Fibroblast of lung (primary cell): Measurements from ENCODE around the gene CAMKMT. TPM values are rescaled to one million over a fixed set of nuclear protein-coding genes. Genes with fewer than 3 reads are reported as not detected.
"Not testable (repeated sequence)": the region's sequence is repeated elsewhere in the genome, so short reads cannot be mapped to it uniquely, and the experiment has no call there.

Experiments used
- DNase-seq, 2 donors: peaks; one replicate each; pipeline versions ENCODE4 v3.0.0 to v3.0.0-alpha.2; 2010; ENCODE audit warnings: low read depth in 2 of 2
- H2AFZ ChIP-seq: 2 replicates; pipeline ENCODE4 v1.5.1; 2012; ENCODE audit warnings: low read length, control low read depth, inconsistent platforms
- H3K27ac ChIP-seq: 2 replicates; pipeline ENCODE4 v1.5.1; 2011; ENCODE audit warnings: low read length, control low read depth; ENCODE audit not compliant: insufficient read depth
- H3K27me3 ChIP-seq: 2 replicates; pipeline ENCODE4 v1.5.1; 2011; ENCODE audit warnings: mild to moderate bottlenecking, low read length; ENCODE audit not compliant: control insufficient read depth, insufficient read depth
- H3K36me3 ChIP-seq: 2 replicates; pipeline ENCODE4 v1.5.1; 2011; ENCODE audit warnings: low read length; ENCODE audit not compliant: control insufficient read depth, insufficient read depth
- H3K4me1 ChIP-seq: 2 replicates; pipeline ENCODE4 v1.5.1; 2011; ENCODE audit warnings: low read length; ENCODE audit not compliant: control insufficient read depth, insufficient read depth; ENCODE audit errors: extremely low read depth
- H3K4me2 ChIP-seq: 2 replicates; pipeline ENCODE4 v1.5.1; 2011; ENCODE audit warnings: low read length, control low read depth; ENCODE audit not compliant: insufficient read depth; ENCODE audit errors: extremely low read depth
- H3K4me3 ChIP-seq, 4 experiments: fragments of 200-600 bp in 1 of 4; sonication (generic) in 1 of 4; replicated peaks in 1 of 4; 2 replicates each; pipeline ENCODE4 v1.5.1; 2011 to 2016; ENCODE audit warnings: low read length in 4 of 4, low read depth in 3 of 4, mild to moderate bottlenecking in 3 of 4, control low read depth in 2 of 4, inconsistent platforms in 1 of 4, mixed read lengths in 1 of 4; ENCODE audit not compliant: insufficient read depth in 1 of 4; ENCODE audit errors: control extremely low read depth in 1 of 4
- H3K79me2 ChIP-seq: 2 replicates; pipeline ENCODE4 v1.5.1; 2012; ENCODE audit warnings: mild to moderate bottlenecking, low read length, inconsistent platforms; ENCODE audit not compliant: control insufficient read depth, insufficient read depth
- H3K9ac ChIP-seq: 2 replicates; pipeline ENCODE4 v1.5.1; 2011; ENCODE audit warnings: mild to moderate bottlenecking, low read length, control low read depth; ENCODE audit not compliant: insufficient read depth
- H3K9me3 ChIP-seq: 2 replicates; pipeline ENCODE4 v1.5.1; 2012; ENCODE audit warnings: low read depth, low read length; ENCODE audit not compliant: control insufficient read depth, insufficient read depth
- H4K20me1 ChIP-seq: 2 replicates; pipeline ENCODE4 v1.5.1; 2011; ENCODE audit warnings: low read length; ENCODE audit not compliant: control insufficient read depth, insufficient read depth; ENCODE audit errors: extremely low read depth
- EZH2 ChIP-seq: IDR thresholded peaks from 2 replicates; pipeline ENCODE4 v1.5.1; 2012; ENCODE audit warnings: low read length, control low read depth, mild to moderate bottlenecking; ENCODE audit errors: missing control alignments
- polyA plus RNA-seq, 2 donors: library from polyadenylated mRNA; depleted of rRNA in 1 of 2; stranded (reverse) in 1 of 2; unstranded in 1 of 2; fragments of >200 nt; gene quantifications; 2 replicates each; pipeline ENCODE4 v1.2.1, GENCODE V29; 2011 to 2012; ENCODE audit warnings: missing spikeins in 1 of 2
- total RNA-seq: library from RNA; depleted of rRNA; stranded (reverse); fragments of >200 nt; gene quantifications from 2 replicates; pipeline ENCODE4 v1.2.1, GENCODE V29; 2014
- TF ChIP-seq, protein P1 (sequence below), 2 donors: IDR thresholded peaks in 1 of 2; conservative IDR thresholded peaks in 1 of 2; 1 replicate in 1 of 2; 2 replicates in 1 of 2; pipeline ENCODE4 v1.5.1; 2011 to 2012; ENCODE audit warnings: low read length in 2 of 2, control low read depth in 1 of 2, inconsistent platforms in 1 of 2, low read depth in 1 of 2, mild to moderate bottlenecking in 1 of 2

Gene CAMKMT
- total and polyA plus RNA-seq, 2 donors (not counting 1 experiment from before 2014, with no cell fraction given): 7.9 to 11.6 TPM

DNA sequence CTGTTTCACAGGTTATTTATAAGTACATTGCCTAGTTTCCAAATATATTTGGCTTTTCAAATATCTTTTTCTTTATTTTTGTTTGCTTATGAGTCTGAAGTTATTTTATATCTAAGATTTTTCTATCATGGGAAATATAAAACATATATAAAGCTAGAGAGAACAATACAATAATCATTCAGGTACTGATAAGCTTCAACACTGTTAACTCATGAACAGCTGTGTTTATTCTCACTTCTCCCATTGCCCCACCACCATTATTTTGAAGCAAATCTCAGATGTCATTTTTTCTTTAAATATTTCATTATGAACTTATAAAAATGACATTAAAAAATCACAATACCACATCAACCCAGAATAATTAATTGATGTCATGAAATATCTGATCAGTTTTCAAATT is 9.7 kb downstream of the CAMKMT start:
- Histone ChIP-seq H3K4me3 (no peak overlapping the region), H3K4me2 (no peak overlapping the region), H3K36me3 (no peaks in the 10 kb centered on the region), H3K27me3 (no peaks in the 10 kb centered on the region), H3K4me1 (no peaks in the 10 kb centered on the region), H2AFZ (no peak overlapping the region), H4K20me1 (no peaks in the 10 kb centered on the region), H3K79me2 (no peaks in the 10 kb centered on the region), H3K9ac (no peak overlapping the region), H3K9me3 (no peaks in the 10 kb centered on the region), H3K27ac (no peak overlapping the region)
- no peak for DNase-seq
- TF ChIP-seq EZH2: no peak
- TF ChIP-seq, protein P1, sequence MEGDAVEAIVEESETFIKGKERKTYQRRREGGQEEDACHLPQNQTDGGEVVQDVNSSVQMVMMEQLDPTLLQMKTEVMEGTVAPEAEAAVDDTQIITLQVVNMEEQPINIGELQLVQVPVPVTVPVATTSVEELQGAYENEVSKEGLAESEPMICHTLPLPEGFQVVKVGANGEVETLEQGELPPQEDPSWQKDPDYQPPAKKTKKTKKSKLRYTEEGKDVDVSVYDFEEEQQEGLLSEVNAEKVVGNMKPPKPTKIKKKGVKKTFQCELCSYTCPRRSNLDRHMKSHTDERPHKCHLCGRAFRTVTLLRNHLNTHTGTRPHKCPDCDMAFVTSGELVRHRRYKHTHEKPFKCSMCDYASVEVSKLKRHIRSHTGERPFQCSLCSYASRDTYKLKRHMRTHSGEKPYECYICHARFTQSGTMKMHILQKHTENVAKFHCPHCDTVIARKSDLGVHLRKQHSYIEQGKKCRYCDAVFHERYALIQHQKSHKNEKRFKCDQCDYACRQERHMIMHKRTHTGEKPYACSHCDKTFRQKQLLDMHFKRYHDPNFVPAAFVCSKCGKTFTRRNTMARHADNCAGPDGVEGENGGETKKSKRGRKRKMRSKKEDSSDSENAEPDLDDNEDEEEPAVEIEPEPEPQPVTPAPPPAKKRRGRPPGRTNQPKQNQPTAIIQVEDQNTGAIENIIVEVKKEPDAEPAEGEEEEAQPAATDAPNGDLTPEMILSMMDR (conservative IDR thresholded peaks at IDR 0.05 in 1 of 2, IDR thresholded peaks at IDR 0.05 in 1 of 2; ENCODE audit: low read depth in 1 of 2, low read length in 2 of 2): no peak

DNA sequence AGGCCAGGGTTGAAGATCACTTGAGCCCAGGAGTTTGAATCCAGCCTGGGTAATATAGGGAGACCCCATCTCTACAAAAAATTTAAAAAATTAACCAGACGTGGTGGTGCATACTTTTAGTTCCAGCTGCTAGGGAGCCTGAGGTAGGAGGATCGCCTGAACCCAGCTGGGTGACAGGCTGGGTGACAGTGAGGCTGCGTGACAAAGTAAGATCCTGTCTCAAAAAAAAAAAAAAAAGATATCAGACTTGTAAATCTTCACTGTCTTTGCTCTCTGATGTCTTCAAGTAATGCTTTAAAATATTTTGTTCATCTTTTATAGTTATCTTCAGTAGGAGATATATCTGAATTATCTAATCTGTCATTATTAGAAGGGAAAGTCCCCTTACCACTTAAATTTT is 10.5 kb downstream of the CAMKMT start:
- H3K4me2 ChIP-seq: no peak overlapping the region
- no peaks in the 10 kb centered on the region for H4K20me1 ChIP-seq
- no peaks in the 10 kb centered on the region for H3K27me3 ChIP-seq
- H3K9me3 ChIP-seq: no peaks in the 10 kb centered on the region
- H3K36me3 ChIP-seq: no peaks in the 10 kb centered on the region
- DNase-seq: no peak
- no peak overlapping the region for H3K9ac ChIP-seq
- H3K4me1 ChIP-seq: no peaks in the 10 kb centered on the region
- H3K79me2 ChIP-seq: no peaks in the 10 kb centered on the region
- H3K4me3 ChIP-seq: no peak overlapping the region
- H3K27ac ChIP-seq: no peak overlapping the region
- TF ChIP-seq, protein P1 (conservative IDR thresholded peaks at IDR 0.05 in 1 of 2, IDR thresholded peaks at IDR 0.05 in 1 of 2; ENCODE audit: low read depth in 1 of 2, low read length in 2 of 2): no peak
- no peak for TF ChIP-seq EZH2
- H2AFZ ChIP-seq: no peak overlapping the region

DNA sequence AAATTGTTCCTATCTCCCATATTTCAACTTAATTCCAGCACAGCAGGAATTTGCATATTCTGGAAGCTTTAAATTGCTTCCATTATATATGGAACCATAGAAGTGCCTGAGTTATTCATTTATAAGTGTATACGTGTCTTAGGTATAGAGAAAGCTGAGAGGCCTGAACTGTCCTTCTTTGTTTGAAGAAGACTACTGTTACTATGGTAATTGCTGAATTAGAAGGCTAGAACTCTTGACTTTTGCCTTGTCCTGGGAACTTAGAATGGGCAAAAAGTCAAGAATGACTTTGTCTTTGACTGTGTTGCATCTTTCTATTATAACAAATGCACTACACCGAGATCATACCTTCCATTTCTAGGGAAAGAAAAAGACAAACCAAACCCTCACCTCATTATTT is 15.7 kb downstream of the CAMKMT start:
- H3K36me3 ChIP-seq: no peaks in the 10 kb centered on the region

GRCh38 chr2:44385226-44385625 is 23.5 kb downstream of the CAMKMT start:
- DNase-seq, H3K9ac ChIP-seq, H3K4me2 ChIP-seq, H3K9me3 ChIP-seq, H2AFZ ChIP-seq, H3K79me2 ChIP-seq, H4K20me1 ChIP-seq, H3K27me3 ChIP-seq, H3K4me3 ChIP-seq, H3K4me1 ChIP-seq, H3K36me3 ChIP-seq, H3K27ac ChIP-seq: not testable (repeated sequence)

More for the DNA sequence above, 15.7 kb downstream of the CAMKMT start:
- no peak overlapping the region for H3K4me3 ChIP-seq
- no peak overlapping the region for H2AFZ ChIP-seq
- no peaks in the 10 kb centered on the region for H3K4me1 ChIP-seq
- no peak overlapping the region for H3K4me2 ChIP-seq
- no peak overlapping the region for H3K9ac ChIP-seq
- H3K27ac ChIP-seq: no peak overlapping the region
- no peaks in the 10 kb centered on the region for H3K9me3 ChIP-seq
- TF ChIP-seq, protein P1 (conservative IDR thresholded peaks at IDR 0.05 in 1 of 2, IDR thresholded peaks at IDR 0.05 in 1 of 2; ENCODE audit: low read depth in 1 of 2, low read length in 2 of 2): no peak
- TF ChIP-seq EZH2: no peak
- H3K27me3 ChIP-seq: no peaks in the 10 kb centered on the region
- DNase-seq: no peak
- H4K20me1 ChIP-seq: no peaks in the 10 kb centered on the region
- H3K79me2 ChIP-seq: no peaks in the 10 kb centered on the region
